HG03175 (cell line): ENCODE results near the gene H6PD.
"Not testable (repeated sequence)": the region's sequence is repeated elsewhere in the genome, so short reads cannot be mapped to it uniquely, and the experiment has no call there.

Source experiments
- ATAC-seq: cut with Tn5 transposase; IDR thresholded peaks from one replicate; pipeline ENCODE4 v1.9.1; 2021; ENCODE audit warnings: mild to moderate bottlenecking, moderate library complexity; ENCODE audit not compliant: unreplicated experiment

Gene H6PD

DNA sequence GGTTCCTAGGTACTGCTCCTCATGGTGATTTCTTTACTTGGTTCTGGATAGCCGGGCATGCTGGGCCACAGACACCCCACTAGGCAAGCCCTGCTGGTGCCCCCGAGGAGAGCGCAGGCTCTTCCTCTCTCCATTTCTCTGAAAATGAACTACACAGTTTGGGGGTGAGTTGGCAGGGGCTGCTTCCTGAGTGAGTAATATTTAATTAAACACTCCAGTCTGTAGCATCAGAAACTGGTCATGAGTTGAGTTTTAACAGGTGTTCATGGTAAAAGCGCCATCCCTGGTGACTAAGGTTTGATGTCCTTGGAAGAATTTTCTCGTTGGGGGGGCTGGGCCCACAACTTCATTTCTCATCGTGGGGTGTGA is 59.8 kb downstream of the H6PD start:
- no peak for ATAC-seq

DNA sequence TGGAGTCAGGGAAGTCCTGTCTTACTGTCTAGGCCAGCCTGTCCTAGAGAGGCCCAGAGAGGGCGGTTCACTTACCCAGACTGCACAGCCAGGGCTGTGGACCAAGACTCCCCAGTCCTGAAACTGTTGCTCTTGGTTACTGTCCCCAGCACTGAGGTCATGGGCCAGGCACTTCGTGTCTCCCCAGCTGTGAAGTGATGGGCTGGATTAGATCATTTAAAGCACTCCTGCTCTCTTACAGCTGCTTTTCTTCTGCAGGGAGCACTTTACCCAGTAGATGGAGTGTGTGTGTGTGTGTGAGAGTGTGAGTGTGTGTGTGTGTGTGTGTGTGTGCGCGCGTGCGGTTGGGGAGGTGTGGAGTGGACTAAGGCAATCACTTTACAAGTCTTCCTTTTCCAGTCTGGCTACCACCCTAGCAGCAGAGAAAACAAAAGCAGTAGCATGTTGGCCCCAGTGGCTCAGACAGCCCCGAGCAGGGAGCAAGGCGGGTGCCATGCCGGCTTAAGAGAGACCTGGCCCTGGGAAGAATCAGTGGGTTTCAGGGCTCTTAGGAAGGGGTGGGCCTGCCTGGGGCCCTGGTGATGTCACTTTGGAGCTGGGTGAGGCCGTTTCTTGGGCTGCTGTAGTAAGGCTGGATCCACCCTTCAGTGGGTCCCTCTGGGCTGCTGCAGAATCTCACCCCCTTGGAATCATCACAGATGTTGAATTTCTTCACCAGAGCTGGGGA is 60.5 kb downstream of the H6PD start:
- ATAC-seq = no peak

GRCh38 chr1:9295884-9296283 is 61.3 kb downstream of the H6PD start:
- no peak for ATAC-seq

DNA sequence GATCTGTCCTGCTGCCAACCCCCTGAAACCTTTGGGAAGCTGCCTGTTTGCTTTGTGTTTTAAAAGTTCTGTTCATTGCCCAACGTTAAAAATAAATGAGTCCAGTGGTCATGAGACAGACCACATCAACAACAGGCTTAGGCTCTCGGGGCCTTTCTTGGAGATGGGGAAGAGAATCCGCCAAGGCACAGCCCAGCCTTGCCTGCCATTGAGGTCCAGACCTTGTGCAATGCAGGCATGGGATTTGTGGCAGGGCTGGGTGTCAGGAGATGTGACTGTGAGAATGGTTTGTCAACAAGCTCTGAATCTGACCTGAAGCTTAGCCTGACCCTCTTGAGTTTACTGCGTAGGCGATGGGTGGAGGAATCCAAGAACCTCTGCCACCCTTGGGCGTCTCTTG is 62.3 kb downstream of the H6PD start:
- no peak for ATAC-seq

- ATAC-seq = no peak
Observed at GRCh38 chr1:9297831-9298230, 63.3 kb downstream of the H6PD start.

DNA sequence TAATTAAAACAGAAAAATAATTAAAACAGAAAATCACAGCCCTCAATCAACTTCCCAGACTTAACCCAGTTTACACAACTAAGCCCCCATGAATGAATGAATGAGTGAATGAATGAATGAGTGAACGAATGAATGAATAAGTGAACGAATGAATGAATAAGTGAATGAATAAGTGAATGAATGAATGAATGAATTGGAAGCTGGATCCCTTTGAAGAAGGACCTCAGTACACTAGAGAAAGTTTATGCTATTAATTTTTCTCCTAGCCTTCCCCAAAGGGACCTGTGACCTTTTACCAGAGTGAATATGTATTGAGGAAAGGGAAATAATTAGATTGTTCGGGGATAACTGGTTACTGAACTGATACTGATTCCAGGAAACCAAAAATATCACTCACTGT is 63.7 kb downstream of the H6PD start:
- ATAC-seq = no peak

DNA sequence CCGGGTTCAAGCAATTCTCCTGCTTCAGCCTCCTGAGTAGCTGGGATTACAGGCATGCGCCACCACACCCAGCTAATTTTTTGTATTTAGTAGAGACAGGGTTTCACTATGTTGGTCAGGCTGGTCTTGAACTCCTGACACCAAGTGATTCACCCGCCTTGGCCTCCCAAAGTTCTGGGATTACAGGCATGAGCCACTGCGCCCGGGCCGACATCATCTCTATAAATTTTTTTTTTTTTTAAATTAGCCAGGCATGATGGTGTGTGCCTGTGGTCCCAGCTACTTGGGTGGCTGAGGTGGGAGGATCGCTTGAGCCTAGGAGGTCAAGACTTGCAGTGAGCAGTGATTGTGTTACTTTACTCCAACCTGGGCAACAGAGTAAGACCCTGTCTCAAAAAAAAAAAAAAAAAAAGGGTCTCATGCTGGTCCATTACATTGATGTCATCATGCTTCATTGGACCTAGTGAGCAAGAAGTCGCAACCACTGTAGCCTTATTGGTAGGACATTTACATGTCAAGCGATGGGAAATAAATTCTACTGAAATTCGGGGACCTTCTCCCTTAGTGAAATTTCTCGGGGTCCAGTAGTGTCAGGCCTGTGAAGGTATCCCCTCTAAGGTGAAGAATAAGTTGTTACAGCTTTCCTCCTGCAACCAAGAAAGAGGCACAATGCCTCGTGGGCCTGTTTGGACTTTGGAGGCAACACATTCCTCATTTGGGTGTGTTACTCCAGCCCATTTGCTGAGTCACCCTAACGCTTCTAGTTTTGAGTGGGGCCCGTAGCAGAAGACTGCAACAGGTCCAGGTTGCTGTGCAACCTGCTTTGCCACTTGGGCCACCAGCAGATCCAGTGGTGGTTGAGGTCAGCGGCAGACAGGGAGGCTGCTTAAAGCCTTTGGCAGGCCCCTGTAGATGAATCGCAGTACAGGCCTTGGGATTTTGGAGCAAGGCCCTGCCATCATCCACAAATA is 65.3 kb downstream of the H6PD start:
- not testable (repeated sequence) for ATAC-seq

DNA sequence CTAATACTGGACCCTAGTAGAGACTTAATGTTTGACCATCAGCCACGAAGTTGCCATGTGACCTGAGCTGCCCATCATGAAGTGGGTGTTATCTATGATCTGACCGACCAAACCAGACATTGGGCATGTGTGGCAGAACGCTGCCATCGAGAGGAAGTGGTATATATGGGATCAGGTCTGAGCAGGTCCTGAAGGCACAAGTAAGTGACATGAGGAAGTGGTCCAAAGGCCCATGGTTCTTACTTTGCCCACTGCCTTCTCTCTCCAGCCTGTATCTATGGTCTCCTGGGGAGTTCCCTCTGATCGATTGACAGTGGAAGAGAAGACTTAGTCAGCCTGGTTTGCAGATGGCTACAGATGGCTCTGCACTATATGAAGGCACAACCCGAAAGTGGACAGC is 66.0 kb downstream of the H6PD start:
- ATAC-seq = no peak

DNA sequence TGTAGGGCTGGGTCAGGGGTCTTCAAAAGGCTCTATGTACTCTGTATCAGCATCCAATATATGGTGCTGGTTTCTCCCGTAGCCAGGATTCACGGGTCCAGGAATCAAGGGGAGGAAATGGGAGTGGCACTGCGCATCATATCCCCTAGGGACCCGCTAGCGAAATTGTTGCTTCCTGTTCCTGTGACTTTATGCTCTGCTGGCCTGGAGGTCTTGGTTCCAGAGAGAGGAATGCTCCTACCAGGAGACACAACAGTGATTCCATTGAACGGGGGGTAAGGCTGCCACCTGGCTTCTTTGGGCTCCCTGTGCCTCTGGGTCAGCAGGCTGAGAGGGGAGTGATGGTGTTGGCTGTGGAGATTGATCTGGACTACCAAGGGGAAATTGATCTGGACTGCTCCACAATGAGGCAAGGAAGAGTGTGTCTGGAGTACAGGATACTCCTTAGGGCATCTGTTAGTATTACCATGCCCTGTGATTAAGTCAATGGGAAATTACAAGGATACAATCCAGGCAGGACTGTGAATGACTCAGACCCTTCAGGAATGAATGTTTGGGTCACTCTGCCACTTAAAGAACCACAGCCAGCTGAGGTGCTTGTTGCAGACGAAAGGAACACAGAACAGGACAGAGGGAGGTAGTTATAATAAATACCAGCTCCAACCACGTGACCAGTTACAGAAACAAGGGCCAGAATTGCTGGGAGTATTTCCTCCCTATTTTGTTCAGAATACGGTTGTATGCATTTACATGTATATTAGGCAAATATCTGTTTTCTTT is 68.4 kb downstream of the H6PD start:
- ATAC-seq = no peak

DNA sequence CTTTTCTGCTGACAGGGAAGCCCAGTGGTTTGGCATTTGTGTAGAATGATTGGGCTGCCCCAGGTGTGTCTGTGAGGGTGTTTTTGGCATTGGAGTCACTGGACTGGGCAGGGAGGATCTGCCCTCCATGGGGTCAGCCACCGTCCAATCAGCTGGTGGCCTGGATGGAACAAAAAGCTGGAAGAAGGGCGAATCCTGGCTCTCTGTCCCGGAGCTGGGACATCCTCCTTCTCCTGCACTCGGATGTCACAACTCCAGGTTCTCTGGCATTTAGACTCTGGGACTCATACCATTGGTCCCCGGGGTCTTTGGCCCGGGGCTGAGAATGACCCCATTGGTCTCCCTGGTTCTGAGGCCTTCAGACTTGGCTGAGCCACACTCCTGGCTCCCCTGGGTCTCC is 69.3 kb downstream of the H6PD start:
- ATAC-seq = no peak

GRCh38 chr1:9305216-9305615 is 70.6 kb downstream of the H6PD start:
- ATAC-seq = no peak

DNA sequence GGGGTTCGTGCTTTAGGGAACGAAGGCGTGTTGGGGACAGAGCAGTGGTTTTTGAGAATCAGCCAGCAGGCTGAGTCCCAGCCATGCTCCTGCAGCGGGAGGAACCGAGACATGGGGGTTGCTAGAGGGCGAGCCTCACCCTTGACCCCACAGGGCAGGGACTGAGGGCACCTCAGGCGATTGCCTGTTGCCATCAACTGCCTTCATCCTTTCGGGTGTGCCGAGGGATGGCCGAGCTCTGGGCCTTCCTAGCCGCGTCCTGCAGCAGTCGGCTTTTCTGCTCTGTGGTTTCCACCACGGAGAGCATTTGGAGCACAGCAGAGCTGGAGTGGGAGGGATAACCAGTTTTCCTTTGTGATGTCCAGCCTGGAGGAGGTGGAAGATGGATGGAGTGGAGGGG is 71.4 kb downstream of the H6PD start:
- no peak for ATAC-seq

DNA sequence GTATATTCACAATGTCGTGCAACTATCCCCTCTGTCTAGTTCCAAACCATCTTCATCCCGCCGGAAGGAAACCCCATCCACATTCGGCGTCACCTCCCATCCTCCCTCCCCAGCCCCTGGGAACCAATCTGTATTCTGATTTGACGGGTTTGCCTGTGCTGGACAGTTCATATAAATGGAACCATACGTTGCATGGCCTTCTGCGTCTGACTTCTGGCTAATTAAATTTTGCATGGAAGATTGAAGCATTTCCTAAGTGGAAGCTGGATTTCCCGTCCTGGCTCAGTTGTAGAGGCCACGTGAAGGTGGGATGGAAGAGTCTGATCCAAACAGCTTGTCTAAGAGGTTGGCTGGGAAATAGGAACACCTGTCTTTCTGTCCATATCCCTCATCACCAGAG is 72.7 kb downstream of the H6PD start:
- no peak for ATAC-seq

GRCh38 chr1:9308236-9308785 is 73.7 kb downstream of the H6PD start:
- ATAC-seq = no peak

- ATAC-seq = no peak
Observed at GRCh38 chr1:9309080-9309479, 74.5 kb downstream of the H6PD start.

DNA sequence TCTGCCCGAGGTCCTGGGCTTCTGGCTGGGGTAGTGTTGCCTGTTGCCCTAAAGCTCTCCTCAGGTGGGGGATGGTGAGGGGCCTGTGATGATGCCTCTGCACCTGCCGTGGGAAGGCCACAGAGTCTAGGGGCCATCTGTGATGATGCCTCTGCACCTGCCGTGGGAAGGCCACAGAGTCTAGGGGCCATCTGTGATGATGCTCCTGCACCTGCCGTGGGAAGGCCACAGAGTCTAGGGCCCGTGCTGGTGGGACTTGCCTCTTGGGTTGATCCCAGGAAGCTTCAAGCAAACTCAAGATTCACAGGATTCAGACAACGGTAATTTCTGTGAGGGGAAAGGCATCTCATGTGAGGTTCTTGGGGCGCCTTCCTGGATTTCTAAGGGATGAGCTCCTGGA is 75.4 kb downstream of the H6PD start:
- no peak for ATAC-seq

GRCh38 chr1:9311029-9311428 is 76.5 kb downstream of the H6PD start:
- ATAC-seq = no peak

DNA sequence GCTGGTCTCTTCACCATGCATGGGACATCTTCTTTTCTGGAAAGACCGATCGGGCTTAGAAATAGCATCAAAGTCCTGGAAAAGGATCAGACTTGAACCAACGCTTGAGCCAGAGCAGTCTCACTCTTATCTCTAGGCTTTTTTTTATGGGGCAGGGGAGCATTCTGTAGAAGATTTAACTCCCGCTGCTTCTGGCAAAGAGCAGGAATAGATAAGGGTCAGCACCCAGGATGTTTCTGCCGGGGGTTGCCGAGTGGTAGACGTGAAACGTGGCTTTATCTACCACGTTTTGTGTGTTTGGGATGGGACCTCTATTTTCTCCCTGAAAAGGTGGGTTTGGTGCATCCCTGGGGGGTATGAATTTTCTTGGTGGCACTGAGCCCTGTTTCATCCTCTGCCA is 76.9 kb downstream of the H6PD start:
- no peak for ATAC-seq

DNA sequence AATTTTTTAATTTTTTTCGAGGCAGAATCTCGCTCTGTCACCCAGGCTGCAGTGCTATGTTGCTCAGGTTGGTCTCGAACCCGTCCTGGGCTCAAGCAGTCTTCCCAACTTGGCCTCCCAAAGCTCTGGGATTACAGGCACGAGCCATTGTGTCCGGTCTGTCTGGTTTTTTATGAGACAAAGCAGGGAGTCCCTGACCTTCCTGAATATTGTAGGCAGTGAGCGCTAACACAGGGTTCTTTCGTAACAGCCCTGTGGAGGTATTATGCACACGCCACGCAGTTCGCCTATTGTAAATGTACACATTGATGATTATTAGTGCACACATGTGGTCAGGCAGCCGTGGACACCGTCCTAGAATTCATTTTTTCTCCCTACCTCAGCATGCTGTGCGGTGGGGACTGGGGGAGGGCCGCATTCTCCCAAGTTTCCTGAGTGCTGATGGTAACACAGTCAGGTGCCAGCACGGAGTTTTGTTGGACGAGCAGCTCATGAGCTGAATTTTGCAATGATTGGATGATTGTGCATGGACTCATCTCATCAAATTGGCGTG is 77.7 kb downstream of the H6PD start:
- no peak for ATAC-seq

DNA sequence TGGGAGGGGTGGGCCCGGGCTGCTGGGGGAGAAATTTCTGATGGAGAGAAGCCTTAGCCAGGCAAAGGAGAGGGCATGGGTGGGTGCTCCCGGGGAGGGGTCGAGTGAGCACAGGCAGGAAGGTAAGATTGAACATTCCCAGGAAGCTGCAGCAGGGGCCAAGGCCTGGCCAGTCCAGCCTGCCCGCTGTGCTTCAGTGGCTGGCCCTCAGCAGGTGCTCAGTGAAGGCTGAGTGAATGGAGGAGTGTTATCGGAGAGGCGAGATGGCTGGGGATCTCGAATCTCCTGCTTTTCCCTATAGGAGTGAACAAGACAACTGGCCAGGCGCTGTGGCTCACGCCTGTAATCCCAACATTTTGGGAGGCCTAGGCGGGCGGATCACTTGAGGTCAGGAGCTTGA is 79.0 kb downstream of the H6PD start:
- ATAC-seq = no peak

GRCh38 chr1:9314111-9314510 is 79.5 kb downstream of the H6PD start:
- no peak for ATAC-seq
